WI38 (cell line): Measurements from ENCODE around the gene PDXK.

Source experiments
- H3K4me3 ChIP-seq: 2 replicates; pipeline ENCODE4 v1.5.1; 2011; ENCODE audit warnings: low read depth, mild to moderate bottlenecking, control low read depth, low read length
- CTCF ChIP-seq: IDR thresholded peaks from 2 replicates; pipeline ENCODE4 v1.5.1; 2012; ENCODE audit warnings: low read depth, mild to moderate bottlenecking, control low read depth, low read length

Gene PDXK

GRCh38 chr21:43691086-43691795 is 27.7 kb upstream of the PDXK start:
- H3K4me3 ChIP-seq, result no peak overlapping the region
- TF ChIP-seq CTCF, result no peak

- TF ChIP-seq CTCF, result no peak
- H3K4me3 ChIP-seq, result no peak overlapping the region
Measured at GRCh38 chr21:43691801-43692200, 27.1 kb upstream of the PDXK start.

GRCh38 chr21:43692949-43693348 is 26.0 kb upstream of the PDXK start:
- no peak overlapping the region for H3K4me3 ChIP-seq
- TF ChIP-seq CTCF, result no peak

GRCh38 chr21:43693981-43694380 is 24.9 kb upstream of the PDXK start:
- TF ChIP-seq CTCF, result no peak
- no peak overlapping the region for H3K4me3 ChIP-seq

GRCh38 chr21:43694437-43695079 is 24.4 kb upstream of the PDXK start:
- TF ChIP-seq CTCF, result no peak
- H3K4me3 ChIP-seq, result no peak overlapping the region

GRCh38 chr21:43696214-43696613 is 22.7 kb upstream of the PDXK start:
- no peak for TF ChIP-seq CTCF
- no peak overlapping the region for H3K4me3 ChIP-seq
